ENCODE data around the gene POMT1.
"Not testable (repeated sequence)": the region's sequence is repeated elsewhere in the genome, so short reads cannot be mapped to it uniquely, and the experiment has no call there.

POMT1 gene

GRCh38 chr9:131469356-131469755 is 33.4 kb upstream of the POMT1 start:
- peaks cover 89% of the 10 kb centered on the region for H3K36me3 ChIP-seq (ENCODE audit: control insufficient read depth, low read depth, low read length)
- no peaks in the 10 kb centered on the region for H3K27me3 ChIP-seq (ENCODE audit: control insufficient read depth, insufficient read depth, low read length)
- H3K9ac ChIP-seq (ENCODE audit: low read length): no peak overlapping the region
- no peak overlapping the region for H3K4me3 ChIP-seq (ENCODE audit: low read length)
- no peaks in the 10 kb centered on the region for H3K9me3 ChIP-seq (ENCODE audit: control insufficient read depth, low read depth, low read length)
- no peaks in the 10 kb centered on the region for H3K4me1 ChIP-seq (ENCODE audit: control insufficient read depth, low read depth, low read length)
- no peak overlapping the region for H3K27ac ChIP-seq (ENCODE audit: low read length)

GRCh38 chr9:131469951-131470350 is 32.8 kb upstream of the POMT1 start:
- H3K9me3 ChIP-seq (ENCODE audit: control insufficient read depth, low read depth, low read length): no peaks in the 10 kb centered on the region
- H3K36me3 ChIP-seq (ENCODE audit: control insufficient read depth, low read depth, low read length): peaks cover 89% of the 10 kb centered on the region
- H3K9ac ChIP-seq (ENCODE audit: low read length): no peak overlapping the region
- H3K27me3 ChIP-seq (ENCODE audit: control insufficient read depth, insufficient read depth, low read length): no peaks in the 10 kb centered on the region
- H3K27ac ChIP-seq (ENCODE audit: low read length): no peak overlapping the region
- no peak overlapping the region for H3K4me3 ChIP-seq (ENCODE audit: low read length)
- H3K4me1 ChIP-seq (ENCODE audit: control insufficient read depth, low read depth, low read length): no peaks in the 10 kb centered on the region

GRCh38 chr9:131470581-131470991 is 32.1 kb upstream of the POMT1 start:
- peaks cover 89% of the 10 kb centered on the region for H3K36me3 ChIP-seq (ENCODE audit: control insufficient read depth, low read depth, low read length)
- no peak overlapping the region for H3K4me3 ChIP-seq (ENCODE audit: low read length)
- H3K27me3 ChIP-seq (ENCODE audit: control insufficient read depth, insufficient read depth, low read length): no peaks in the 10 kb centered on the region
- no peaks in the 10 kb centered on the region for H3K4me1 ChIP-seq (ENCODE audit: control insufficient read depth, low read depth, low read length)
- H3K27ac ChIP-seq (ENCODE audit: low read length): no peak overlapping the region
- no peaks in the 10 kb centered on the region for H3K9me3 ChIP-seq (ENCODE audit: control insufficient read depth, low read depth, low read length)
- no peak overlapping the region for H3K9ac ChIP-seq (ENCODE audit: low read length)

GRCh38 chr9:131472085-131472484 is 30.6 kb upstream of the POMT1 start:
- not testable (repeated sequence) for H3K27me3 ChIP-seq (ENCODE audit: control insufficient read depth, insufficient read depth, low read length); H3K4me3 ChIP-seq (ENCODE audit: low read length); H3K9ac ChIP-seq (ENCODE audit: low read length); H3K27ac ChIP-seq (ENCODE audit: low read length); H3K4me1 ChIP-seq (ENCODE audit: control insufficient read depth, low read depth, low read length); H3K9me3 ChIP-seq (ENCODE audit: control insufficient read depth, low read depth, low read length)
- H3K36me3 ChIP-seq (ENCODE audit: control insufficient read depth, low read depth, low read length): peaks cover 94% of the 10 kb centered on the region

- Histone ChIP-seq H3K9me3 (ENCODE audit: control insufficient read depth, low read depth, low read length) (no peaks in the 10 kb centered on the region), H3K4me1 (ENCODE audit: control insufficient read depth, low read depth, low read length) (no peaks in the 10 kb centered on the region), H3K9ac (ENCODE audit: low read length) (no peak overlapping the region), H3K36me3 (ENCODE audit: control insufficient read depth, low read depth, low read length) (peaks cover 94% of the 10 kb centered on the region), H3K4me3 (ENCODE audit: low read length) (no peak overlapping the region), H3K27me3 (ENCODE audit: control insufficient read depth, insufficient read depth, low read length) (no peaks in the 10 kb centered on the region), H3K27ac (ENCODE audit: low read length) (no peak overlapping the region)
Observed at GRCh38 chr9:131473198-131473885, 29.4 kb upstream of the POMT1 start.

- Histone ChIP-seq H3K9me3 (ENCODE audit: control insufficient read depth, low read depth, low read length) (no peaks in the 10 kb centered on the region), H3K27ac (ENCODE audit: low read length) (no peak overlapping the region), H3K9ac (ENCODE audit: low read length) (no peak overlapping the region), H3K36me3 (ENCODE audit: control insufficient read depth, low read depth, low read length) (peaks cover 93% of the 10 kb centered on the region), H3K27me3 (ENCODE audit: control insufficient read depth, insufficient read depth, low read length) (no peaks in the 10 kb centered on the region), H3K4me1 (ENCODE audit: control insufficient read depth, low read depth, low read length) (no peaks in the 10 kb centered on the region), H3K4me3 (ENCODE audit: low read length) (no peak overlapping the region)
Observed at GRCh38 chr9:131473891-131474290, 28.8 kb upstream of the POMT1 start.

GRCh38 chr9:131474711-131475110 is 28.0 kb upstream of the POMT1 start:
- H3K36me3 ChIP-seq (ENCODE audit: control insufficient read depth, low read depth, low read length): peaks cover 94% of the 10 kb centered on the region
- no peak overlapping the region for H3K27ac ChIP-seq (ENCODE audit: low read length)
- no peaks in the 10 kb centered on the region for H3K9me3 ChIP-seq (ENCODE audit: control insufficient read depth, low read depth, low read length)
- H3K27me3 ChIP-seq (ENCODE audit: control insufficient read depth, insufficient read depth, low read length): no peaks in the 10 kb centered on the region
- H3K4me1 ChIP-seq (ENCODE audit: control insufficient read depth, low read depth, low read length): no peaks in the 10 kb centered on the region
- no peak overlapping the region for H3K4me3 ChIP-seq (ENCODE audit: low read length)
- no peak overlapping the region for H3K9ac ChIP-seq (ENCODE audit: low read length)

GRCh38 chr9:131475111-131475955 is 27.4 kb upstream of the POMT1 start:
- H3K9ac ChIP-seq (ENCODE audit: low read length): no peak overlapping the region
- no peaks in the 10 kb centered on the region for H3K9me3 ChIP-seq (ENCODE audit: control insufficient read depth, low read depth, low read length)
- no peaks in the 10 kb centered on the region for H3K27me3 ChIP-seq (ENCODE audit: control insufficient read depth, insufficient read depth, low read length)
- H3K4me1 ChIP-seq (ENCODE audit: control insufficient read depth, low read depth, low read length): no peaks in the 10 kb centered on the region
- H3K27ac ChIP-seq (ENCODE audit: low read length): no peak overlapping the region
- H3K4me3 ChIP-seq (ENCODE audit: low read length): no peak overlapping the region
- H3K36me3 ChIP-seq (ENCODE audit: control insufficient read depth, low read depth, low read length): peaks cover 93% of the 10 kb centered on the region

- Histone ChIP-seq H3K4me1 (ENCODE audit: control insufficient read depth, low read depth, low read length) (no peaks in the 10 kb centered on the region), H3K36me3 (ENCODE audit: control insufficient read depth, low read depth, low read length) (peaks cover 91% of the 10 kb centered on the region), H3K27me3 (ENCODE audit: control insufficient read depth, insufficient read depth, low read length) (no peaks in the 10 kb centered on the region), H3K9me3 (ENCODE audit: control insufficient read depth, low read depth, low read length) (no peaks in the 10 kb centered on the region), H3K9ac (ENCODE audit: low read length) (no peak overlapping the region), H3K27ac (ENCODE audit: low read length) (no peak overlapping the region), H3K4me3 (ENCODE audit: low read length) (no peak overlapping the region)
Observed at GRCh38 chr9:131475956-131476776, 26.6 kb upstream of the POMT1 start.

- Histone ChIP-seq H3K9me3 (ENCODE audit: control insufficient read depth, low read depth, low read length) (no peaks in the 10 kb centered on the region), H3K4me3 (ENCODE audit: low read length) (no peak overlapping the region), H3K27ac (ENCODE audit: low read length) (no peak overlapping the region), H3K4me1 (ENCODE audit: control insufficient read depth, low read depth, low read length) (no peaks in the 10 kb centered on the region), H3K27me3 (ENCODE audit: control insufficient read depth, insufficient read depth, low read length) (no peaks in the 10 kb centered on the region), H3K36me3 (ENCODE audit: control insufficient read depth, low read depth, low read length) (peaks cover 91% of the 10 kb centered on the region), H3K9ac (ENCODE audit: low read length) (no peak overlapping the region)
Observed at GRCh38 chr9:131476777-131477345, 25.9 kb upstream of the POMT1 start.

- Histone ChIP-seq H3K4me1 (ENCODE audit: control insufficient read depth, low read depth, low read length) (no peaks in the 10 kb centered on the region), H3K36me3 (ENCODE audit: control insufficient read depth, low read depth, low read length) (peaks cover 94% of the 10 kb centered on the region), H3K9me3 (ENCODE audit: control insufficient read depth, low read depth, low read length) (no peaks in the 10 kb centered on the region), H3K27me3 (ENCODE audit: control insufficient read depth, insufficient read depth, low read length) (no peaks in the 10 kb centered on the region), H3K4me3 (ENCODE audit: low read length) (no peak overlapping the region), H3K27ac (ENCODE audit: low read length) (no peak overlapping the region), H3K9ac (ENCODE audit: low read length) (no peak overlapping the region)
Observed at GRCh38 chr9:131477367-131477766, 25.4 kb upstream of the POMT1 start.

Data from iPS-18a (cell line).